CD14-positive monocyte (primary cell): ENCODE data around the gene SAMD15. TPM values are rescaled to one million over a fixed set of nuclear protein-coding genes. Genes with fewer than 3 reads are reported as not detected.

ENCODE experiments used
- DNase-seq, 3 donors: peaks; one replicate each; pipeline ENCODE4 v3.0.0-alpha.2; 2011 to 2022
- H2AFZ ChIP-seq: 2 replicates; pipeline ENCODE4 v1.6.0; 2012; ENCODE audit warnings: mild to moderate bottlenecking, low read depth, low read length, inconsistent platforms; ENCODE audit not compliant: insufficient read depth, poor library complexity, severe bottlenecking
- H3K27ac ChIP-seq, 2 donors: 1 replicate in 1 of 2; 2 replicates in 1 of 2; pipeline ENCODE4 v1.5.1; 2012 to 2013; ENCODE audit warnings: low read length in 2 of 2, control low read depth in 1 of 2, inconsistent platforms in 1 of 2, low read depth in 1 of 2, mild to moderate bottlenecking in 1 of 2
- H3K27me3 ChIP-seq, 2 donors: one replicate each; pipeline versions ENCODE4 v1.6.0 to v1.6.1; 2011 to 2013; ENCODE audit warnings: low read length in 2 of 2; ENCODE audit not compliant: control insufficient read depth in 2 of 2, insufficient read depth in 2 of 2
- H3K36me3 ChIP-seq, 2 donors: replicated peaks in 1 of 2; 1 replicate in 1 of 2; 2 replicates in 1 of 2; pipeline versions ENCODE4 v1.5.1 to v1.6.1; 2012 to 2013; ENCODE audit warnings: low read length in 2 of 2, control low read depth in 1 of 2, inconsistent platforms in 1 of 2, mild to moderate bottlenecking in 1 of 2; ENCODE audit not compliant: insufficient read depth in 2 of 2, control insufficient read depth in 1 of 2
- H3K4me1 ChIP-seq, 2 donors: 1 replicate in 1 of 2; 2 replicates in 1 of 2; pipeline versions ENCODE4 v1.5.1 to v1.6.1; 2012 to 2013; ENCODE audit warnings: low read length in 2 of 2, control low read depth in 1 of 2, inconsistent platforms in 1 of 2, mild to moderate bottlenecking in 1 of 2, moderate library complexity in 1 of 2; ENCODE audit not compliant: insufficient read depth in 2 of 2, control insufficient read depth in 1 of 2
- H3K4me2 ChIP-seq: replicated peaks from 2 replicates; pipeline ENCODE3; 2012; ENCODE audit warnings: low read length, moderate library complexity, mild to moderate bottlenecking; ENCODE audit not compliant: poor library complexity, severe bottlenecking; ENCODE audit errors: extremely low read depth
- H3K4me3 ChIP-seq, 3 experiments: fragments of 200-600 bp in 1 of 3; sonication (generic) in 1 of 3; replicated peaks in 1 of 3; 1 replicate in 2 of 3; 2 replicates in 1 of 3; pipeline ENCODE4 v1.5.1; 2011 to 2013; ENCODE audit warnings: low read length in 3 of 3, mild to moderate bottlenecking in 3 of 3, control low read depth in 2 of 3, low read depth in 2 of 3, inconsistent platforms in 1 of 3, moderate library complexity in 1 of 3
- H3K79me2 ChIP-seq: 2 replicates; pipeline ENCODE4 v1.6.0; 2012; ENCODE audit warnings: mild to moderate bottlenecking, control low read depth, inconsistent platforms, low read length, moderate library complexity; ENCODE audit not compliant: insufficient read depth
- H3K9ac ChIP-seq: 2 replicates; pipeline ENCODE4 v1.6.0; 2017; ENCODE audit warnings: low read length, mild to moderate bottlenecking; ENCODE audit not compliant: insufficient read depth, poor library complexity, severe bottlenecking
- H3K9me3 ChIP-seq, 2 donors: replicated peaks in 1 of 2; 1 replicate in 1 of 2; 2 replicates in 1 of 2; pipeline versions ENCODE4 v1.5.1 to v1.6.1; 2012 to 2013; ENCODE audit warnings: low read length in 2 of 2, control low read depth in 1 of 2; ENCODE audit not compliant: control insufficient read depth in 1 of 2, insufficient read depth in 1 of 2
- H4K20me1 ChIP-seq: 2 replicates; pipeline ENCODE4 v1.6.0; 2012; ENCODE audit warnings: mild to moderate bottlenecking, low read length, control low read depth, moderate library complexity; ENCODE audit not compliant: insufficient read depth
- H3K27ac Mint-ChIP-seq, 7 donors: one replicate each; pipeline ENCODE4 v1.8.0; 2020; ENCODE audit warnings: mild to moderate bottlenecking in 7 of 7, mixed read lengths in 7 of 7, moderate library complexity in 6 of 7, inconsistent platforms in 2 of 7
- H3K27me3 Mint-ChIP-seq, 3 donors: one replicate each; pipeline ENCODE4 v1.8.0; 2021 to 2022; ENCODE audit warnings: low read depth in 3 of 3, mild to moderate bottlenecking in 3 of 3, mixed read lengths in 3 of 3, moderate library complexity in 3 of 3, inconsistent platforms in 1 of 3
- H3K36me3 Mint-ChIP-seq, 2 donors: one replicate each; pipeline ENCODE4 v1.8.0; 2020; ENCODE audit warnings: mixed read lengths in 2 of 2, inconsistent platforms in 1 of 2, mild to moderate bottlenecking in 1 of 2
- H3K4me1 Mint-ChIP-seq: one replicate; pipeline ENCODE4 v1.8.0; 2020; ENCODE audit warnings: mild to moderate bottlenecking, mixed read lengths
- H3K4me3 Mint-ChIP-seq, 2 donors: one replicate each; pipeline ENCODE4 v1.8.0; 2020; ENCODE audit warnings: mild to moderate bottlenecking in 2 of 2, mixed read lengths in 2 of 2, moderate library complexity in 1 of 2
- H3K9me3 Mint-ChIP-seq, 7 donors: one replicate each; pipeline ENCODE4 v1.8.0; 2020 to 2022; ENCODE audit warnings: mixed read lengths in 7 of 7, mild to moderate bottlenecking in 6 of 7, moderate library complexity in 6 of 7, inconsistent platforms in 2 of 7
- CTCF ChIP-seq: fragments of 200-600 bp; IDR thresholded peaks from one replicate; pipeline ENCODE4 v1.8.0; 2022; ENCODE audit warnings: antibody characterized with exemption, mild to moderate bottlenecking
- WGBS: methylation state at CpG from one replicate; pipeline ENCODE4 v1.1.5; 2013; ENCODE audit warnings: missing lambda C conversion rate; ENCODE audit not compliant: insufficient coverage; 5-methylcytosine and 5-hydroxymethylcytosine counted together
- intact Hi-C, 2 donors: fragments of 100-400 bp; cut with micrococcal nuclease; formaldehyde crosslinking; loops; one replicate each; pipeline versions ENCODE4 v1.15.0 to v1.15.1; 2023
- polyA plus RNA-seq, 3 donors: library from polyadenylated mRNA; depleted of rRNA in 1 of 3; unstranded in 2 of 3; stranded (reverse) in 1 of 3; fragments of 300-500 nt in 2 of 3; fragments of >200 nt in 1 of 3; fragmentation: Illumina TruSeq in 2 of 3; gene quantifications; 1 replicate in 2 of 3; 2 replicates in 1 of 3; pipeline ENCODE4 v1.2.3, GENCODE V29; 2012 to 2021

The SAMD15 gene
- polyA plus RNA-seq, 3 donors, result 0.08 to 0.65 TPM; not detected in 1

- 17% methylated on average over 10 of the region's 10 CpGs for WGBS
- Histone ChIP-seq H3K4me2 (peak overlapping the region; percentile 94), H3K27ac (peak overlapping the region in 1 of 2 donors; percentile 79), H3K4me1 (peaks cover 42 to 45% of the 10 kb centered on the region in 2 donors), H3K9me3 (no peaks in the 10 kb centered on the region), H3K4me3 (peak overlapping the region; percentile 75 to 99 (median 89)), H3K79me2 (peaks cover 39% of the 10 kb centered on the region), H3K36me3 (no peaks in the 10 kb centered on the region), H3K9ac (no peak overlapping the region), H2AFZ (peak overlapping the region; percentile 95), H4K20me1 (peaks cover 8% of the 10 kb centered on the region), H3K27me3 (no peaks in the 10 kb centered on the region)
- no peak overlapping the region for H3K27ac Mint-ChIP-seq
- peaks cover 0 to 2% (median 0%) of the 10 kb centered on the region in 3 donors for H3K27me3 Mint-ChIP-seq
- H3K9me3 Mint-ChIP-seq, result peaks cover 0 to 2% (median 0%) of the 10 kb centered on the region in 7 donors
- peaks cover 38% of the 10 kb centered on the region for H3K4me1 Mint-ChIP-seq
- no peak for DNase-seq
- TF ChIP-seq CTCF, result no peak
- peaks cover 3 to 8% of the 10 kb centered on the region in 2 donors for H3K36me3 Mint-ChIP-seq
- intact Hi-C loops, result loop anchor here (5.0 kb wide), 2 partner anchors 55 to 80 kb away; partner anchors contain the start of genes AHSA1 (in 2 of the 2), GSTZ1 (in 2 of the 2), POMT2 (in 2 of the 2) and VIPAS39 (in 2 of the 2)
- no peak overlapping the region for H3K4me3 Mint-ChIP-seq
These were observed 294 bp downstream of the SAMD15 start for GRCh38 chr14:77377502-77377844.

GRCh38 chr14:77378701-77379100, 1.5 kb downstream of the SAMD15 start:
- no peak overlapping the region for H3K4me3 Mint-ChIP-seq
- peaks cover 0 to 2% (median 0%) of the 10 kb centered on the region in 3 donors for H3K27me3 Mint-ChIP-seq
- peaks cover 28% of the 10 kb centered on the region for H3K4me1 Mint-ChIP-seq
- H3K27ac Mint-ChIP-seq, result no peak overlapping the region
- Histone ChIP-seq H3K79me2 (peaks cover 30% of the 10 kb centered on the region), H3K4me1 (peaks cover 42 to 45% of the 10 kb centered on the region in 2 donors), H3K27ac (peak overlapping the region in 1 of 2 donors; percentile 43), H3K4me3 (peak overlapping the region in 1 of 3 experiments; percentile 30), H3K9ac (no peak overlapping the region), H2AFZ (peak overlapping the region; percentile 27), H4K20me1 (peaks cover 5% of the 10 kb centered on the region), H3K36me3 (no peaks in the 10 kb centered on the region), H3K27me3 (no peaks in the 10 kb centered on the region), H3K4me2 (peak overlapping the region; percentile 25), H3K9me3 (no peaks in the 10 kb centered on the region)
- H3K36me3 Mint-ChIP-seq, result peaks cover 2% of the 10 kb centered on the region in 2 donors
- no peak for TF ChIP-seq CTCF
- DNase-seq, result peak; percentile 38 to 72 (median 72)
- intact Hi-C loops, result loop anchor here (5.0 kb wide), 2 partner anchors 56 to 79 kb away; partner anchors contain the start of genes AHSA1 (in 2 of the 2), GSTZ1 (in 2 of the 2), POMT2 (in 2 of the 2) and VIPAS39 (in 2 of the 2)
- 16% methylated on average over 5 of the region's 6 CpGs for WGBS
- H3K9me3 Mint-ChIP-seq, result peaks cover 0 to 2% (median 0%) of the 10 kb centered on the region in 7 donors
